HEK293 (cell line): ENCODE data around the gene NDUFA1.

Experiments
- BCL11A ChIP-seq: fragments of 450-650 bp; formaldehyde crosslinking; IDR thresholded peaks from 2 replicates; pipeline ENCODE4 v1.5.1; 2016; ENCODE audit warnings: low read depth, missing biosample characterization, missing genetic modification characterization
- EGR2 ChIP-seq: fragments of 450-650 bp; formaldehyde crosslinking; IDR thresholded peaks from 2 replicates; pipeline ENCODE4 v1.5.1; 2016; ENCODE audit warnings: low read depth, missing biosample characterization, missing genetic modification characterization
- GLI4 ChIP-seq: fragments of 450-650 bp; formaldehyde crosslinking; IDR thresholded peaks from 2 replicates; pipeline ENCODE4 v1.5.1; 2016; ENCODE audit warnings: missing biosample characterization, missing genetic modification characterization
- KLF10 ChIP-seq: fragments of 450-650 bp; IDR thresholded peaks from 2 replicates; pipeline ENCODE4 v1.5.1; 2018; ENCODE audit warnings: missing biosample characterization, mild to moderate bottlenecking, missing genetic modification characterization
- MYNN ChIP-seq: fragments of 450-650 bp; formaldehyde crosslinking; IDR thresholded peaks from 2 replicates; pipeline ENCODE4 v1.5.1; 2016; ENCODE audit warnings: missing biosample characterization, missing genetic modification characterization, borderline replicate concordance
- MZF1 ChIP-seq: fragments of 450-650 bp; formaldehyde crosslinking; IDR thresholded peaks from 2 replicates; pipeline ENCODE4 v1.5.1; 2017; ENCODE audit warnings: missing biosample characterization, missing genetic modification characterization, borderline replicate concordance
- OSR2 ChIP-seq: fragments of 450-650 bp; formaldehyde crosslinking; IDR thresholded peaks from 2 replicates; pipeline ENCODE4 v1.5.1; 2016; ENCODE audit warnings: missing biosample characterization, missing genetic modification characterization
- SALL2 ChIP-seq: fragments of 450-650 bp; formaldehyde crosslinking; IDR thresholded peaks from 2 replicates; pipeline ENCODE4 v1.5.0; 2017; ENCODE audit warnings: missing biosample characterization, mild to moderate bottlenecking, missing genetic modification characterization, borderline replicate concordance
- SP2 ChIP-seq: fragments of 450-650 bp; formaldehyde crosslinking; IDR thresholded peaks from 2 replicates; pipeline ENCODE4 v1.5.1; 2016; ENCODE audit warnings: missing biosample characterization, missing genetic modification characterization
- TSHZ1 ChIP-seq: fragments of 450-650 bp; formaldehyde crosslinking; IDR thresholded peaks from 2 replicates; pipeline ENCODE4 v1.5.1; 2016; ENCODE audit warnings: missing biosample characterization, missing genetic modification characterization, borderline replicate concordance
- YY1 ChIP-seq: fragments of 450-650 bp; formaldehyde crosslinking; IDR thresholded peaks from 2 replicates; pipeline ENCODE4 v1.5.1; 2018; ENCODE audit warnings: missing biosample characterization, missing genetic modification characterization
- ZBTB21 ChIP-seq: fragments of 450-650 bp; formaldehyde crosslinking; IDR thresholded peaks from 2 replicates; pipeline ENCODE4 v1.5.1; 2017; ENCODE audit warnings: missing biosample characterization, missing genetic modification characterization
- ZBTB48 ChIP-seq: fragments of 450-650 bp; formaldehyde crosslinking; IDR thresholded peaks from 2 replicates; pipeline ENCODE4 v1.5.1; 2016; ENCODE audit warnings: missing biosample characterization, missing genetic modification characterization
- ZFHX2 ChIP-seq: fragments of 450-650 bp; formaldehyde crosslinking; conservative IDR thresholded peaks from 2 replicates; pipeline ENCODE4 v1.5.1; 2016; ENCODE audit warnings: missing biosample characterization, missing genetic modification characterization
- ZNF274 ChIP-seq, 2 experiments: fragments of 200-500 bp in 1 of 2; fragments of 450-650 bp in 1 of 2; sonication (Bioruptor generic) in 1 of 2; formaldehyde crosslinking in 1 of 2; IDR thresholded peaks; 2 replicates each; pipeline versions ENCODE4 v1.5.1 to v1.6.1; 2014 to 2016; ENCODE audit warnings: borderline replicate concordance in 1 of 2, inconsistent platforms in 1 of 2, low read length in 1 of 2, missing biosample characterization in 1 of 2, missing genetic modification characterization in 1 of 2
- ZNF398 ChIP-seq: fragments of 450-650 bp; formaldehyde crosslinking; IDR thresholded peaks from 2 replicates; pipeline ENCODE4 v1.5.1; 2017; ENCODE audit warnings: missing biosample characterization, missing genetic modification characterization
- ZNF404 ChIP-seq: fragments of 450-650 bp; formaldehyde crosslinking; IDR thresholded peaks from 2 replicates; pipeline ENCODE4 v1.5.1; 2017; ENCODE audit warnings: missing biosample characterization, missing genetic modification characterization
- ZNF596 ChIP-seq: fragments of 450-650 bp; IDR thresholded peaks from 2 replicates; pipeline ENCODE4 v1.5.0; 2018; ENCODE audit warnings: missing biosample characterization, mild to moderate bottlenecking, missing genetic modification characterization, moderate library complexity
- ZNF624 ChIP-seq: fragments of 450-650 bp; formaldehyde crosslinking; IDR thresholded peaks from 2 replicates; pipeline ENCODE4 v1.5.1; 2017; ENCODE audit warnings: missing biosample characterization, missing genetic modification characterization
- ZNF626 ChIP-seq: fragments of 450-650 bp; sonication (Bioruptor Pico); formaldehyde crosslinking; IDR thresholded peaks from 2 replicates; pipeline ENCODE4 v1.5.1; 2018; ENCODE audit warnings: missing biosample characterization, missing genetic modification characterization, inconsistent platforms
- ZNF629 ChIP-seq: fragments of 450-650 bp; formaldehyde crosslinking; IDR thresholded peaks from 2 replicates; pipeline ENCODE4 v1.5.1; 2017; ENCODE audit warnings: missing biosample characterization, missing genetic modification characterization
- ZNF747 ChIP-seq: fragments of 450-650 bp; formaldehyde crosslinking; IDR thresholded peaks from 2 replicates; pipeline ENCODE4 v1.5.1; 2016; ENCODE audit warnings: missing biosample characterization, missing genetic modification characterization
- ZNF777 ChIP-seq: fragments of 450-650 bp; formaldehyde crosslinking; IDR thresholded peaks from 2 replicates; pipeline ENCODE4 v1.5.1; 2017; ENCODE audit warnings: missing biosample characterization, missing genetic modification characterization, borderline replicate concordance
- ZSCAN5A ChIP-seq: fragments of 450-650 bp; formaldehyde crosslinking; IDR thresholded peaks from 2 replicates; pipeline ENCODE4 v1.5.1; 2016; ENCODE audit warnings: missing biosample characterization, missing genetic modification characterization
- TF ChIP-seq, protein P1 (sequence below): fragments of 450-650 bp; formaldehyde crosslinking; IDR thresholded peaks from 2 replicates; pipeline ENCODE4 v1.5.1; 2016; ENCODE audit warnings: missing biosample characterization, missing genetic modification characterization
- TF ChIP-seq, protein P2 (sequence below): fragments of 450-650 bp; formaldehyde crosslinking; IDR thresholded peaks from 2 replicates; pipeline ENCODE4 v1.5.1; 2016; ENCODE audit warnings: missing biosample characterization, missing genetic modification characterization
- TF ChIP-seq, protein P3 (sequence below): fragments of 450-650 bp; formaldehyde crosslinking; IDR thresholded peaks from 2 replicates; pipeline ENCODE4 v1.5.1; 2016; ENCODE audit warnings: missing biosample characterization, missing genetic modification characterization

The NDUFA1 gene

GRCh38 chrX:119852382-119853353, 19.0 kb upstream of the NDUFA1 start, which contains the start of gene UPF3B (continued):
- TF ChIP-seq TSHZ1 (no peak), MZF1 (tag by site-specific recombination) (no peak), ZNF596 (tag by site-specific recombination) (no peak), ZNF626 (tag by site-specific recombination) (no peak), GLI4 (tag by site-specific recombination) (no peak), SALL2 (tag by site-specific recombination) (no peak), ZBTB21 (0 out of 2 replicates have a peak, but pooled peaks have one; percentile 42), ZNF629 (tag by site-specific recombination) (peak; percentile 33), EGR2 (no peak), ZFHX2 (tag by site-specific recombination) (no peak), ZNF747 (tag by site-specific recombination) (no peak), ZNF404 (tag by site-specific recombination) (no peak), ZBTB48 (tag by site-specific recombination) (peak; percentile 79), SP2 (tag by site-specific recombination) (peak; percentile 89), YY1 (0 out of 2 replicates have a peak, but pooled peaks have one; percentile 39), MYNN (tag by site-specific recombination) (no peak), KLF10 (tag by site-specific recombination) (peak; percentile 82), BCL11A (tag by site-specific recombination) (peak; percentile 77), ZNF398 (no peak), OSR2 (tag by site-specific recombination) (peak; percentile 27; the same call in 1 of the 2 replicates), ZNF624 (tag by site-specific recombination) (no peak), ZNF274 (IDR thresholded peaks at IDR 0.05; ENCODE audit: low read length) (no peak), ZNF274 (tag by site-specific recombination; IDR thresholded peaks at IDR 0.05; ENCODE audit: borderline replicate concordance) (no peak), ZNF777 (tag by site-specific recombination) (no peak), ZSCAN5A (tag by site-specific recombination) (no peak)
- TF ChIP-seq, protein P1, sequence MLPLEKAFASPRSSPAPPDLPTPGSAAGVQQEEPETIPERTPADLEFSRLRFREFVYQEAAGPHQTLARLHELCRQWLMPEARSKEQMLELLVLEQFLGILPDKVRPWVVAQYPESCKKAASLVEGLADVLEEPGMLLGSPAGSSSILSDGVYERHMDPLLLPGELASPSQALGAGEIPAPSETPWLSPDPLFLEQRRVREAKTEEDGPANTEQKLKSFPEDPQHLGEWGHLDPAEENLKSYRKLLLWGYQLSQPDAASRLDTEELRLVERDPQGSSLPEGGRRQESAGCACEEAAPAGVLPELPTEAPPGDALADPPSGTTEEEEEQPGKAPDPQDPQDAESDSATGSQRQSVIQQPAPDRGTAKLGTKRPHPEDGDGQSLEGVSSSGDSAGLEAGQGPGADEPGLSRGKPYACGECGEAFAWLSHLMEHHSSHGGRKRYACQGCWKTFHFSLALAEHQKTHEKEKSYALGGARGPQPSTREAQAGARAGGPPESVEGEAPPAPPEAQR (tag by site-specific recombination) = no peak
- TF ChIP-seq, protein P2, sequence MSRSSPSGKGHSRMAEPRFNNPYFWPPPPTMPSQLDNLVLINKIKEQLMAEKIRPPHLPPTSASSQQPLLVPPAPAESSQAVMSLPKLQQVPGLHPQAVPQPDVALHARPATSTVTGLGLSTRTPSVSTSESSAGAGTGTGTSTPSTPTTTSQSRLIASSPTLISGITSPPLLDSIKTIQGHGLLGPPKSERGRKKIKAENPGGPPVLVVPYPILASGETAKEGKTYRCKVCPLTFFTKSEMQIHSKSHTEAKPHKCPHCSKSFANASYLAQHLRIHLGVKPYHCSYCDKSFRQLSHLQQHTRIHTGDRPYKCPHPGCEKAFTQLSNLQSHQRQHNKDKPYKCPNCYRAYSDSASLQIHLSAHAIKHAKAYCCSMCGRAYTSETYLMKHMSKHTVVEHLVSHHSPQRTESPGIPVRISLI (tag by site-specific recombination) = no peak
- TF ChIP-seq, protein P3, sequence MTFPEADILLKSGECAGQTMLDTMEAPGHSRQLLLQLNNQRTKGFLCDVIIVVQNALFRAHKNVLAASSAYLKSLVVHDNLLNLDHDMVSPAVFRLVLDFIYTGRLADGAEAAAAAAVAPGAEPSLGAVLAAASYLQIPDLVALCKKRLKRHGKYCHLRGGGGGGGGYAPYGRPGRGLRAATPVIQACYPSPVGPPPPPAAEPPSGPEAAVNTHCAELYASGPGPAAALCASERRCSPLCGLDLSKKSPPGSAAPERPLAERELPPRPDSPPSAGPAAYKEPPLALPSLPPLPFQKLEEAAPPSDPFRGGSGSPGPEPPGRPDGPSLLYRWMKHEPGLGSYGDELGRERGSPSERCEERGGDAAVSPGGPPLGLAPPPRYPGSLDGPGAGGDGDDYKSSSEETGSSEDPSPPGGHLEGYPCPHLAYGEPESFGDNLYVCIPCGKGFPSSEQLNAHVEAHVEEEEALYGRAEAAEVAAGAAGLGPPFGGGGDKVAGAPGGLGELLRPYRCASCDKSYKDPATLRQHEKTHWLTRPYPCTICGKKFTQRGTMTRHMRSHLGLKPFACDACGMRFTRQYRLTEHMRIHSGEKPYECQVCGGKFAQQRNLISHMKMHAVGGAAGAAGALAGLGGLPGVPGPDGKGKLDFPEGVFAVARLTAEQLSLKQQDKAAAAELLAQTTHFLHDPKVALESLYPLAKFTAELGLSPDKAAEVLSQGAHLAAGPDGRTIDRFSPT (tag by site-specific recombination) = peak; percentile 70
